SU-DHL-6 (cell line): Measurements from ENCODE around the gene ATP1A4.

Experiments used
- H2AFZ ChIP-seq: fragments of 200-600 bp; sonication (generic); 2 replicates; pipeline ENCODE4 v1.6.1; 2014; ENCODE audit warnings: low read depth, mild to moderate bottlenecking, moderate library complexity, mixed read lengths, antibody characterized with exemption, low read length; ENCODE audit not compliant: severe bottlenecking
- H3F3A ChIP-seq: fragments of 200-600 bp; shearing (Covaris generic); 2 replicates; pipeline ENCODE4 v1.6.0; 2016; ENCODE audit warnings: antibody characterized with exemption, mild to moderate bottlenecking; ENCODE audit not compliant: insufficient read depth
- H3K27ac ChIP-seq: fragments of 200-600 bp; sonication (generic); 2 replicates; pipeline ENCODE4 v1.5.1; 2016; ENCODE audit warnings: low read depth, mild to moderate bottlenecking, low read length, moderate library complexity, mixed read lengths
- H3K27me3 ChIP-seq: fragments of 200-600 bp; sonication (generic), shearing (Covaris generic); 2 replicates; pipeline ENCODE4 v1.6.0; 2014; ENCODE audit warnings: mild to moderate bottlenecking, low read length
- H3K36me3 ChIP-seq: fragments of 200-600 bp; sonication (generic); 2 replicates; pipeline ENCODE4 v1.6.1; 2014; ENCODE audit warnings: mild to moderate bottlenecking, low read length, mixed read lengths
- H3K4me2 ChIP-seq: fragments of 300-600, 200-600 bp; shearing (Covaris generic), sonication (generic); 2 replicates; pipeline ENCODE4 v1.6.0; 2014; ENCODE audit warnings: low read length, low read depth, mild to moderate bottlenecking; ENCODE audit not compliant: poor library complexity, severe bottlenecking
- H3K4me3 ChIP-seq: fragments of 200-600 bp; sonication (generic); 2 replicates; pipeline ENCODE4 v1.5.1; 2014; ENCODE audit warnings: antibody characterized with exemption, low read length, mild to moderate bottlenecking, mixed read lengths; ENCODE audit not compliant: insufficient read depth, poor library complexity, severe bottlenecking
- H3K79me2 ChIP-seq: fragments of 200-600 bp; sonication (generic); 2 replicates; pipeline ENCODE4 v1.6.1; 2014; ENCODE audit warnings: mild to moderate bottlenecking, low read length, moderate library complexity; ENCODE audit not compliant: insufficient read depth
- H3K9ac ChIP-seq: fragments of 200-600 bp; sonication (generic); 2 replicates; pipeline ENCODE4 v1.7.0; 2014; ENCODE audit warnings: mild to moderate bottlenecking, low read length
- H3K9me2 ChIP-seq: fragments of 200-600 bp; sonication (generic); replicated peaks from 2 replicates; pipeline ENCODE4 v1.6.1; 2014; ENCODE audit warnings: low read length; ENCODE audit not compliant: insufficient read depth
- H3K9me3 ChIP-seq: fragments of 200-600 bp; sonication (generic); 2 replicates; pipeline ENCODE4 v1.6.1; 2014; ENCODE audit warnings: low read length, mixed read lengths; ENCODE audit not compliant: insufficient read depth
- H4K20me1 ChIP-seq: fragments of 200-600 bp; sonication (generic); 2 replicates; pipeline ENCODE4 v1.6.1; 2014; ENCODE audit warnings: low read depth, mild to moderate bottlenecking, antibody characterized with exemption, low read length, moderate library complexity, mixed read lengths
- EZH2phosphoT487 ChIP-seq: fragments of 200-600 bp; sonication (generic), shearing (Covaris generic); conservative IDR thresholded peaks from 2 replicates; pipeline ENCODE4 v1.6.1; 2018; ENCODE audit warnings: mild to moderate bottlenecking, antibody characterized with exemption, low read length, moderate library complexity, mixed read lengths
- TF ChIP-seq, protein P1 (sequence below): fragments of 200-600 bp; sonication (generic); IDR thresholded peaks from one replicate; pipeline ENCODE4 v1.5.1; 2017; ENCODE audit warnings: antibody characterized with exemption, mild to moderate bottlenecking, low read length, moderate library complexity; ENCODE audit not compliant: insufficient read depth, poor library complexity, severe bottlenecking

Gene ATP1A4

GRCh38 chr1:160134791-160135572, 16.4 kb upstream of the ATP1A4 start:
- Histone ChIP-seq H3K27ac (no peak overlapping the region), H3K79me2 (no peaks in the 10 kb centered on the region), H2AFZ (no peak overlapping the region), H3K9me2 (no peaks in the 10 kb centered on the region), H3K9ac (no peak overlapping the region), H3K9me3 (no peaks in the 10 kb centered on the region), H4K20me1 (no peaks in the 10 kb centered on the region), H3K36me3 (no peaks in the 10 kb centered on the region), H3K4me2 (no peak overlapping the region), H3K27me3 (no peaks in the 10 kb centered on the region), H3K4me3 (no peak overlapping the region), H3F3A (no peaks in the 10 kb centered on the region)
- TF ChIP-seq, protein P1, sequence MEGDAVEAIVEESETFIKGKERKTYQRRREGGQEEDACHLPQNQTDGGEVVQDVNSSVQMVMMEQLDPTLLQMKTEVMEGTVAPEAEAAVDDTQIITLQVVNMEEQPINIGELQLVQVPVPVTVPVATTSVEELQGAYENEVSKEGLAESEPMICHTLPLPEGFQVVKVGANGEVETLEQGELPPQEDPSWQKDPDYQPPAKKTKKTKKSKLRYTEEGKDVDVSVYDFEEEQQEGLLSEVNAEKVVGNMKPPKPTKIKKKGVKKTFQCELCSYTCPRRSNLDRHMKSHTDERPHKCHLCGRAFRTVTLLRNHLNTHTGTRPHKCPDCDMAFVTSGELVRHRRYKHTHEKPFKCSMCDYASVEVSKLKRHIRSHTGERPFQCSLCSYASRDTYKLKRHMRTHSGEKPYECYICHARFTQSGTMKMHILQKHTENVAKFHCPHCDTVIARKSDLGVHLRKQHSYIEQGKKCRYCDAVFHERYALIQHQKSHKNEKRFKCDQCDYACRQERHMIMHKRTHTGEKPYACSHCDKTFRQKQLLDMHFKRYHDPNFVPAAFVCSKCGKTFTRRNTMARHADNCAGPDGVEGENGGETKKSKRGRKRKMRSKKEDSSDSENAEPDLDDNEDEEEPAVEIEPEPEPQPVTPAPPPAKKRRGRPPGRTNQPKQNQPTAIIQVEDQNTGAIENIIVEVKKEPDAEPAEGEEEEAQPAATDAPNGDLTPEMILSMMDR, result no peak
- no peak for TF ChIP-seq EZH2phosphoT487

- H3K9me3 ChIP-seq, result no peaks in the 10 kb centered on the region
- TF ChIP-seq, protein P1, result no peak
- no peaks in the 10 kb centered on the region for H3K36me3 ChIP-seq
- H3K4me3 ChIP-seq, result no peak overlapping the region
- H2AFZ ChIP-seq, result no peak overlapping the region
- H3K4me2 ChIP-seq, result no peak overlapping the region
- H3K27me3 ChIP-seq, result no peaks in the 10 kb centered on the region
- no peaks in the 10 kb centered on the region for H3K9me2 ChIP-seq
- H3K27ac ChIP-seq, result no peak overlapping the region
- H3F3A ChIP-seq, result no peaks in the 10 kb centered on the region
- H3K9ac ChIP-seq, result no peak overlapping the region
- H4K20me1 ChIP-seq, result no peaks in the 10 kb centered on the region
- no peaks in the 10 kb centered on the region for H3K79me2 ChIP-seq
Measured at GRCh38 chr1:160136121-160136925, 15.1 kb upstream of the ATP1A4 start.

DNA sequence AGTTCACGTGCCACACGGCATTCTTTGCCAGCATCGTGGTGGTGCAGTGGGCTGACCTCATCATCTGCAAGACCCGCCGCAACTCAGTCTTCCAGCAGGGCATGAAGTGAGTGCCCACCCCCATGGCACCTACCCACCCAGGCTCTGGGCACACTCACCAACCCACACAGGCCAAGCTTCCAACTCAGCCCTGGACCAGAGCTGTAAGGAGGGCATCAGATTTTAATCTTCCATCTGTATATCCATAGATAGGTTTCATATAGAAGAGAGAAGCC, 14.5 kb upstream of the ATP1A4 start:
- no peaks in the 10 kb centered on the region for H4K20me1 ChIP-seq
- H3F3A ChIP-seq, result no peaks in the 10 kb centered on the region
- H3K36me3 ChIP-seq, result no peaks in the 10 kb centered on the region
- H3K27me3 ChIP-seq, result no peaks in the 10 kb centered on the region
- TF ChIP-seq, protein P1, result no peak
- no peak for TF ChIP-seq EZH2phosphoT487
- H3K4me2 ChIP-seq, result no peak overlapping the region
- H3K9ac ChIP-seq, result no peak overlapping the region
- H3K79me2 ChIP-seq, result no peaks in the 10 kb centered on the region
- no peak overlapping the region for H3K27ac ChIP-seq
- no peak overlapping the region for H2AFZ ChIP-seq
- no peak overlapping the region for H3K4me3 ChIP-seq
- no peaks in the 10 kb centered on the region for H3K9me2 ChIP-seq
- H3K9me3 ChIP-seq, result no peaks in the 10 kb centered on the region
